ENCODE results near the gene NDUFS3. TPM values are rescaled to one million over a fixed set of nuclear protein-coding genes. Genes with fewer than 3 reads are reported as not detected.

Gene NDUFS3
- total RNA-seq, 1 donor from 2014 or later, result 85.6 TPM

DNA sequence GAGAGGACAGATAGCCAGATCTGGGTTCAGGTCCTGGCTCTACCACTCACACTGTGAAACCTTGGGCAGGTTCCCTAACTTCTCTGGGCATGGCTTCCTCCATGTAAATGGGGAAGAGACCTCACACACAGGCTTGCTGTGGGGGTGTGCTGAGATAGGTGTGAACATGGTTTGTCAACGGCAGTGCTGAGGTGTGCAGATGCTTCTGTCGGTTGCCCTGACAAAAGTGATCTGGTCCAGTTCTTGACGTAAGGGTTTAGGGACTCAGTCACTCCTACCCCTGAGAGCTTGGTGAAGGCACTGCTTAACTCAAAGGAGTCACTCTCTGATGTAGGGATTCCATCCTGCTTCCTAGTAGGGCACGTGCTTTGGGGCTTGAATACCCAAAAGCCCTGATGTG, 13.4 kb downstream of the NDUFS3 start:
- no peak for DNase-seq (ENCODE audit: low read depth)
- TF ChIP-seq, protein P1, sequence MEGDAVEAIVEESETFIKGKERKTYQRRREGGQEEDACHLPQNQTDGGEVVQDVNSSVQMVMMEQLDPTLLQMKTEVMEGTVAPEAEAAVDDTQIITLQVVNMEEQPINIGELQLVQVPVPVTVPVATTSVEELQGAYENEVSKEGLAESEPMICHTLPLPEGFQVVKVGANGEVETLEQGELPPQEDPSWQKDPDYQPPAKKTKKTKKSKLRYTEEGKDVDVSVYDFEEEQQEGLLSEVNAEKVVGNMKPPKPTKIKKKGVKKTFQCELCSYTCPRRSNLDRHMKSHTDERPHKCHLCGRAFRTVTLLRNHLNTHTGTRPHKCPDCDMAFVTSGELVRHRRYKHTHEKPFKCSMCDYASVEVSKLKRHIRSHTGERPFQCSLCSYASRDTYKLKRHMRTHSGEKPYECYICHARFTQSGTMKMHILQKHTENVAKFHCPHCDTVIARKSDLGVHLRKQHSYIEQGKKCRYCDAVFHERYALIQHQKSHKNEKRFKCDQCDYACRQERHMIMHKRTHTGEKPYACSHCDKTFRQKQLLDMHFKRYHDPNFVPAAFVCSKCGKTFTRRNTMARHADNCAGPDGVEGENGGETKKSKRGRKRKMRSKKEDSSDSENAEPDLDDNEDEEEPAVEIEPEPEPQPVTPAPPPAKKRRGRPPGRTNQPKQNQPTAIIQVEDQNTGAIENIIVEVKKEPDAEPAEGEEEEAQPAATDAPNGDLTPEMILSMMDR (conservative IDR thresholded peaks at IDR 0.05; ENCODE audit: low read depth, low read length), result no peak

DNA sequence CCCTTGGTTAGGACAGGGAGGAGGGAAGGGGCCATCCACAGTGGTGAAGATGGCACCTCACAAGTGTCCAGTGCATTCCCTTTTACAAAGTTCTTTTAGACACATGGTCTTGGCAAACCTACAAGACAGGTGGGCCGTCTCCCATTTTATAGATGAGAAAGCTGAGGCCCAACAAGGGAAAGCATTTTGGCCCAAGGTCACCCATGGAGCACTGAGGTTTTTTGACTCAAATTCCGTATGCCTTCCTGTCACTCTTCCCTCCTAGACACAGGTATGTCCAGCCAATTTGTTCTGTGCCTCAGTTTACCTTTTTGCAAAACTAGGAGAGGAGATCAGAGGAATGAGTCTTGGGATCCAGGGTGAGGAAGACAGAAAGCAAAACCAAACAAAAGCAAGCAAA, 14.1 kb downstream of the NDUFS3 start:
- DNase-seq (ENCODE audit: low read depth), result no peak
- H3K4me3 ChIP-seq (ENCODE audit: low read depth, low read length), result no peak overlapping the region
- TF ChIP-seq, protein P1 (conservative IDR thresholded peaks at IDR 0.05; ENCODE audit: low read depth, low read length), result no peak

More for the DNA sequence above, 13.4 kb downstream of the NDUFS3 start:
- no peak overlapping the region for H3K4me3 ChIP-seq (ENCODE audit: low read depth, low read length)

DNA sequence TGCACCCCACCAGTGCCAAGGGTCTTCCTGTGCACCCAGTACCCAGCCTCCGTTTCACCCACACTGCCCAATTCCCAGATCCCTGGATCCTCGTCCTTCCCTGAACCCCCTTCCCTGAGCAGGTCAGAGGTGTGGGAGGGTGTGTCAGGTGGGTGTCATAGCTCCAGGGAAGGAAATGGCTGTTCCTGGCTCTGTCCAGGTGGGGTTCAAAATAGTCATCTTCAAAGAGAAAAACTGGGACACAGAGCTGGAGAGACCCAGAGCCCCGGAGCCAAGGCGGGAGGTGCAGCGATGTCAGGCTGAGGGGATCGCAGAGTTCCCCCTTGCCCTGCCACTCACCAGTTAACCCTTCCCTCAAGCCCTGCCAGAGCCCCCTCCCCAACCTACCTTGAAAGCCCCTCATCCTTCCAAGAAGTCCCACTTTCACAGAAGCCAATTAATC, 14.6 kb downstream of the NDUFS3 start:
- TF ChIP-seq, protein P1 (conservative IDR thresholded peaks at IDR 0.05; ENCODE audit: low read depth, low read length), result no peak
- DNase-seq (ENCODE audit: low read depth), result no peak
- no peak overlapping the region for H3K4me3 ChIP-seq (ENCODE audit: low read depth, low read length)

DNA sequence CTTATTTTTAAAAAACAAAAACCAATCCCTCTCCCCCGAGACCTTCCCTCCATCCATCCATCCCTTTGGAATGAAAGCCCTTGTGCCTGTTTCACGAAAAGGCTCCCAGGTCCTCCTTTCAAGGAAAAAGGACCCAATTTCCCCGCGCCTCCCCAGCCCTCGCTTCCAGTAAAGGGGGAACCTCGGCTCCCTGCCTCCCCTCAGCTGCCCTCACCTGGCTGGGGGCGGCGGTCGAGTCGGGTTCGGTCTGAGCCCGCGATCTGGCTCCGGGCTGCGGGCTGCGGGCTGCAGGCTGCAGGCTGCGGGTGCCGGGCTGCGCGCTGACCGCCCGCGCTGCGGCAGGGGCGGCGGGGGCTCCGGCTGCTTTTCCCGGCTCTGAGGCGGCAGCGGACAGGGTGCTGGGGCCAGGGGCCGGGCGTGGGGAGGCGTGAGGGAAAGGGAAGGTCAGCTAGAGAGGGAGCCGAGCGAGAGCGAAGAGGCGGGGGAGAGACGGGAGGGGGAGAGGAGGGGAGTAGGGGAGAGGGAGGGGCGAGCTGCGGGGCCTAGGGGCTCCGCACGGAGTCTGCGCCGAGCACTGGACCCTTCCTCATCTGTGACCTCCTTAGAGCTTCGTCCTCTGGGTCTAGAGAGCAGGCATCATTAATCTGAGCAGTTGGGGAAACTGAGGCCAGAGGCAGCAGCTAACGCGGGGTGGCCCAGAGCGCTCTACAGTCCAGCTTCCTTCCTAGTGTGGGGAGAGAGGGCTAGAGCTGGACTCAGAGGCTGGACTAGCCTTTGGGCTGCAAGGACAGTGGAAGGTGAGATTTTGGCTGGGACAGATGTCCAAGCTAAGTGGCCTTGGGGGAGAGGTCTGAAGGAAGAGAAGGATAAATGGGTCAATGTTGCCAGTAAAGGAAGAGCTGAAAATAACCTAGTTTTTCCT, 15.3 kb downstream of the NDUFS3 start, which contains the start of gene C1QTNF4:
C1QTNF4 (minus strand) TSS at position 478 of the 922 bp plus-strand sequence. CDS start 3,601 bp downstream, outside the sequence.
- DNase-seq (ENCODE audit: low read depth), result no peak
- H3K4me3 ChIP-seq (ENCODE audit: low read depth, low read length), result peak within 1 kb of the TSS; percentile 11
- TF ChIP-seq, protein P1 (conservative IDR thresholded peaks at IDR 0.05; ENCODE audit: low read depth, low read length), result no peak

DNA sequence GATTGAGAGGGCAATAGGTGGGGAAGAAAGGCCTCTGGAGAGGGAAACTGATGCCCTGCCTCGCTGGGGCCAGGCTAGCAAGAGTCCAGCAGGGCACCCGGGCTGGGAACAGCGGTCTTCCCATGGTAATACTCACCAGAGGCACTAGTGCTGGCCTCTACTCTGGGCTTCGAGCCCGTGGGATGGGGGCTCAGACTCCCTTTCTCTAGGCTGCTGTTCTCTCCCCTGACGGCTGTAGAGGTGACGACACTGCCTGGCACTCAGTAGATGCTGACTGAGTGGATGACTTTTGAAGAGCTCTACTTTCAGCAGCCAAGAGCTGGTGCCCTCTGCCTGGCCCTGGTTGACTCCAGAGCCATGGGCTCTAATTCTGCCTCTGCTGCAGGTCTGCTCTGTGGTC, 16.2 kb downstream of the NDUFS3 start:
- H3K4me3 ChIP-seq (ENCODE audit: low read depth, low read length), result no peak overlapping the region
- no peak for DNase-seq (ENCODE audit: low read depth)
- TF ChIP-seq, protein P1 (conservative IDR thresholded peaks at IDR 0.05; ENCODE audit: low read depth, low read length), result no peak

DNA sequence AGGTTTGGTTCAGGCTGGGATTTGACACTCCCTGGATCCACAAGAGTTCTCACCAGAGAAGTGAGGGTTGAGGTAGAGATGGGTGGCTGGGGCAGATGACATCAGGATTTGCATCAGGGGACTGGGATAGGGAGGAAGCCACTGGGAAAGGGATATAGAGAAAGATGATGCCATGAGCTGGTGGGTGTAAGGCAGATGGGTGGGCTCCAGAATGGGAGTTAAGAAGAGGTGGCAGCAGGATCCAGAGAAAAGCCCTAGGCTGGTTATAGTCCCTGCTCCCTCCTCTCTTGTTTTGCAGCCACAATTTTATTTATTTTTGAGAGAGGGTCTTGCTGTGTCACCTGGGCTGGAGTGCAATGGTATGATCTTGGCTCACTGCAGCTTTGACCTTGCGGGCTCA, 17.1 kb downstream of the NDUFS3 start:
- no peak overlapping the region for H3K4me3 ChIP-seq (ENCODE audit: low read depth, low read length)
- TF ChIP-seq, protein P1 (conservative IDR thresholded peaks at IDR 0.05; ENCODE audit: low read depth, low read length), result no peak
- no peak for DNase-seq (ENCODE audit: low read depth)
